GM10248 (cell line): ENCODE data around the gene YJEFN3.

Experiments used
- CTCF ChIA-PET: fragments of 300-600 bp; sonication (Branson Sonifier 250); formaldehyde crosslinking; extraction: SDS; loops from one replicate; lab custom pipeline; 2021; ENCODE audit warnings: antibody characterized with exemption; lab: Yijun Ruan, JAX
- POLR2A ChIA-PET: fragments of 350-650 bp; sonication (Branson Sonifier 250); formaldehyde crosslinking; extraction: SDS; loops from one replicate; lab custom pipeline; 2020; ENCODE audit warnings: antibody characterized with exemption; lab: Yijun Ruan, JAX
- DNase-seq: peaks from one replicate; pipeline ENCODE4 v3.0.0; 2012; ENCODE audit errors: extremely low spot score
- TF ChIP-seq, protein P1 (sequence below): IDR thresholded peaks from 2 replicates; pipeline ENCODE4 v1.5.1; 2012; ENCODE audit warnings: mild to moderate bottlenecking, low read depth; ENCODE audit errors: extremely low read depth, missing control alignments, control extremely low read depth

YJEFN3 gene

DNA sequence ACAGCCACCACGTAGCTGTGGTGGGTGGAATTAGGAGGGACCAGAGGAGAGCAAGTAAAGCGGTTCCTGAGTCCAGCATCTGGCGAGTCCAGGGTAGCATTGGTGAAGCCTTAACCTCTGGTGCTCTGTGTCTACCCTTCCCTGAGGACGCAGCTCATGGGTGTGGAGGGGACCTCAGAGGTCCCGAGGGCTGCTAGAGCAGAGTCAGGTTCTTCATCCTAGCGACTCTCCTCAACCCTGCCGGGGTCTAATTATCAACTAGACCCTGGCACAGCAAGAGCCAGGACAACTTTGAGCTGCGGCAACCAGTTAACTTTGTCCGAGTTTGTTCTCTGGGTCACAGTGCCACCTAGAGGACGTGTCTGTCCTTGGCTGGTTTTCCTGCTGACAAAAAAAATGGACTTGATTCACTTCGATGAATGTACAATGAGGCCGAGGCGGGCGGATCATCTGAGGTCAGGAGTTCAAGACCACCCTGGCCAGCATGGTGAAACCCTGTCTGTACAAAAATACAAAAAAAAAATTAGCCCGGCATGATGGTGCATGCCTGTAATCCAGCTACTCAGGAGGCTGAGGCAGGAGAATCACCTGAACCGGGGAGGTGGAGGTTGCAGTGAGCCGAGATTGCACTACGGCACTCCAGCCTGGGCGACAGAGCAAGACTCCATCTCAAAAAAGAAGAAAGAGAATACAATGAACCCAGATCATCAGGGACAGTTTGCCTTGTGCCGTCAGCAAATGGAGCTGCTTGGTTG, 38.3 kb upstream of the YJEFN3 start:
- TF ChIP-seq, protein P1, sequence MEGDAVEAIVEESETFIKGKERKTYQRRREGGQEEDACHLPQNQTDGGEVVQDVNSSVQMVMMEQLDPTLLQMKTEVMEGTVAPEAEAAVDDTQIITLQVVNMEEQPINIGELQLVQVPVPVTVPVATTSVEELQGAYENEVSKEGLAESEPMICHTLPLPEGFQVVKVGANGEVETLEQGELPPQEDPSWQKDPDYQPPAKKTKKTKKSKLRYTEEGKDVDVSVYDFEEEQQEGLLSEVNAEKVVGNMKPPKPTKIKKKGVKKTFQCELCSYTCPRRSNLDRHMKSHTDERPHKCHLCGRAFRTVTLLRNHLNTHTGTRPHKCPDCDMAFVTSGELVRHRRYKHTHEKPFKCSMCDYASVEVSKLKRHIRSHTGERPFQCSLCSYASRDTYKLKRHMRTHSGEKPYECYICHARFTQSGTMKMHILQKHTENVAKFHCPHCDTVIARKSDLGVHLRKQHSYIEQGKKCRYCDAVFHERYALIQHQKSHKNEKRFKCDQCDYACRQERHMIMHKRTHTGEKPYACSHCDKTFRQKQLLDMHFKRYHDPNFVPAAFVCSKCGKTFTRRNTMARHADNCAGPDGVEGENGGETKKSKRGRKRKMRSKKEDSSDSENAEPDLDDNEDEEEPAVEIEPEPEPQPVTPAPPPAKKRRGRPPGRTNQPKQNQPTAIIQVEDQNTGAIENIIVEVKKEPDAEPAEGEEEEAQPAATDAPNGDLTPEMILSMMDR = peak; percentile 83
- POLR2A ChIA-PET = interaction anchor here (1.3 kb wide), 1 partner anchor 85 kb away, joined by 3 read pairs; the partner anchor contains the start of gene GATAD2A
- CTCF ChIA-PET = interaction anchor here (0.6 to 8.5 kb wide), 56 partner anchors 9 to 347 kb away, joined by 3 to 220 read pairs (median 6); partner anchors contain the start of genes GATAD2A, GMIP, NDUFA13 and TSSK6
- DNase-seq = peak; percentile 87

DNA sequence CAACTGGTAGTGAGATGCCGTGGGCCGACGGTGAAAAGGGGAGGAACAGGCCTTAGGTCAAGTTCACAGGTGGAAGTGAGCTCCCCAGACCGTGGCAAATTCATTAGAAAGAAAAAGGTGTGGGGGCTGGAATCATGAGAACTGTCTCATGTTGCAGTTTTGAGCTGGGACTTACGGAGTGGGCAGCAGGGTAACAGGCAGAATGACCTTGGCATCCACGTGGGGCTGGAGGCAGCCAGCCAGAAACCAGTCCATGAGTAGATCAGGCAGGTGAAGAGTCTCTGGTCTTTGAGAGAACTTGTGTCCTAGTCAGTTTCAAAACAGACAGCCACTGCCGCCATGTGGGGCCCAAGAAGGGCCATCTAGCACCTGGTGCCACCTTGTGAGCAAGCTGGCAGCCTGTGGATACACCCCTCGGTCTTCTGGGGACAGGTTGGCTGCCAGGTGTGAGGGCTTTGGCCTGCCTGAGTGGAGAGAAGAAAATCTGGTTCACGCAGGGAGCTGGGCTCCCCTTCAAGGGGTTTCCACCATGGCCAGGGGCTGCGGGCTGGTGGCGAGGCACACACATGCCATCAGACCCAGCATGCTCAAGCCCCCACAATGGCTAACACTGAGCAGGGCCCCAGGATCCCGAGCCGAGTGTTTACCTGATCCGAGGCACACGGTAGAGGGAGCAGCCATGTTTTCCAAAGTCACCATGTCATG, 37.2 kb upstream of the YJEFN3 start:
- ChIA-PET CTCF (interaction anchor here (0.7 to 8.5 kb wide), 39 partner anchors 8 to 184 kb away, joined by 3 to 220 read pairs (median 7); partner anchors contain the start of genes GATAD2A, GMIP, NDUFA13 and TSSK6), POLR2A (interaction anchor here (1.3 kb wide), 1 partner anchor 86 kb away, joined by 3 read pairs; the partner anchor contains the start of gene GATAD2A)
- DNase-seq = no peak
- TF ChIP-seq, protein P1 = no peak

DNA sequence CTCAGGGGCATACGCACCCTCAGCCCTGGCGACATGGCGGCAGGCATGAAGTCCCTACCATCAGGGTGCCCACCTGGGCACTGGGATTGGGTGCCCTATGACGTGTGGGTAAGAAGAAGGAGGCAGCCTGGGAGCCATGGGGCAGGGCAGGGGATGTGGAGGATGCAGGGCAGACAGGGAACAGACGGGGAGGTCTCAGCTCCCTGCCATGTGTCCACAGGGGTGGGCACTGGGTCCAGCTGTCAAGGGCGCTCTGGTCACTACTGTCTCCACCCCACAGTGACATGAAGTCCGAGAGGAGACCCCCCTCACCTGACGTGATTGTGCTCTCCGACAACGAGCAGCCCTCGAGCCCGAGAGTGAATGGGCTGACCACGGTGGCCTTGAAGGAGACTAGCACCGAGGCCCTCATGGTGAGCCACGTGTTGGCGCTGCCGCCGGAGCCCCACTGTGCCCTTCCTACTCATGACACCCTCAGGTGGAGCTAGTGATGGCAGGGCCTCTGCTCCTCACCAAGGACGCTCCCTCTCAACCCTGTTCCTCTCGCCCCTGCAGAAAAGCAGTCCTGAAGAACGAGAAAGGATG, 36.6 kb upstream of the YJEFN3 start:
- TF ChIP-seq, protein P1 = no peak
- CTCF ChIA-PET = interaction anchor here (0.8 to 8.5 kb wide), 12 partner anchors 13 to 126 kb away, joined by 3 to 220 read pairs (median 10); partner anchors contain the start of gene GATAD2A
- DNase-seq = no peak
- POLR2A ChIA-PET = no interaction called here

DNA sequence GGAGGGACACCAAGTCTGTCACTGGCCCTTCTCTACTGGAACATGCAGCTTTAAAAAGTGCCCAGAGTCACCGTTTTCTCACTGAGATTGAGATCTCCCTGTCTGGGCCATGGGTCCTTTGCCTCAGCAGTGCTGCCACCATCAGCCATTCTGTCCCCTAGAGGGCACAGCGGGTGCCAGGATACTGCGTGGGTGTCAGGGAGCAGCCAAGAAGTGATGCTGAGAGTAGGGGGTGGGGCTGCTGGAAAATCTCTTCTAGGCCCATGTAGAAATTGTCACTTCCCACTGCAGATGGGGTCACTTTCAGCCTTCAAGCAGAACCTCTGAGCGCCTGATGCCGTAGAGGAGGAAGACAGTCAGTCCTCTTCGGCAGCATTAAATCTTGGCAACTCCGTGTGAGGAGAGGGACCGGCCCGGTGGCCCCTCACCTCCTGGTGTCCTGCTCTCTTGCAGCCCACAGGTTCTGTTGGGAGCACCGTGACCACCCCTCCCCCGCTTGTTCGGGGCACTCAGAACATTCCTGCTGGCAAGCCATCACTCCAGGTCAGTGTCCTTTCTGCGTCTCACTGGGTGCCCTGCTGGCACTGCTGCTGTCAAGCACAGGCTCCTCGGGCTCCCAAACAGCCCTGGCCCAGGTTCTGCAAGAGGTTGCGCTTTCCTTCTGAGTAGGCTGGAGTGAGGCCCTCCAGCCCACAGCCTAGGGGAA, 34.7 kb upstream of the YJEFN3 start:
- DNase-seq = no peak
- TF ChIP-seq, protein P1 = no peak
- CTCF ChIA-PET = interaction anchor here (1.3 to 8.5 kb wide), 3 partner anchors 76 to 136 kb away, joined by 3 to 220 read pairs (median 4); no protein-coding TSS in a partner anchor
- POLR2A ChIA-PET = no interaction called here

DNA sequence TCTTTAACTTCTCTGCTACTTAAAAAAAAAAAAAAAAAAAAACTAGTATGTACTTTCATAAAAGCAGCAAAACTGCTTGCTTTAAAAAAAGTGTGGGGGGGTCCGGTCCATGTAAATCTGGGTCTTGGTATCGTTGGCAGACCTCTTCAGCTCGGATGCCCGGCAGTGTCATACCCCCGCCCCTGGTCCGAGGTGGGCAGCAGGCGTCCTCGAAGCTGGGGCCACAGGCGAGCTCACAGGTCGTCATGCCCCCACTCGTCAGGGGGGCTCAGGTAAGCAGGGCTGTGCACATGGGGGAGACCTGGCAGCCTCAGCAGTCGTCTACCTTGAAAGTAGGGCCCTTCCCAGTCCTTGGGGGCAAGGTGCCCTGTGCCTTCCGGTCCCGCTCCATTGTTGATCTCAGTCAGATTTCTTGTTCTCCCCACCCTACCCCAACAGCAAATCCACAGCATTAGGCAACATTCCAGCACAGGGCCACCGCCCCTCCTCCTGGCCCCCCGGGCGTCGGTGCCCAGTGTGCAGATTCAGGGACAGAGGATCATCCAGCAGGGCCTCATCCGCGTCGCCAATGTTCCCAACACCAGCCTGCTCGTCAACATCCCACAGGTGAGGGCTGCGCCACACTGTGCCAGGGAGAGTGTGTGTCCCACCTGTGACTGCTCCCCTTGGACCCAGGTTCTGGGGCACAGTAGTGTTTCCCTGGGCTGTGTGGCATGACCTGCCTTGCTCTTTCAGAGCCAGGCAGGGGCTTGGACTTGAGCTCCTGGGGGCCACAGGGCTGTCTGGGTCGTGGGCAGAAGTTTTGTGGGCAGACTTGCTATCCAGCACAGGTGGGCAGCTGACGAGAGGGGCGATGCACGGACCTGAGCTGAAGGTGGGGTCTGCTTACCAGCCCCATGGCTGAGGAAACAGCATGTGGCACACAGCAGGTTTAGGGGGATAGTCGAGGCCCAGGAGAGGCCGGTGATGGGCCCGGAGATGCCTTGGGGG, 32.8 kb upstream of the YJEFN3 start:
- DNase-seq = no peak
- ChIA-PET POLR2A (no interaction called here), CTCF (interaction anchor here (1.0 to 1.1 kb wide), 2 partner anchors 111 to 130 kb away, joined by 3 read pairs; no protein-coding TSS in a partner anchor)
- TF ChIP-seq, protein P1 = no peak
